Measurements from ENCODE around the gene MSI2. TPM values are rescaled to one million over a fixed set of nuclear protein-coding genes. Genes with fewer than 3 reads are reported as not detected.

MSI2 gene
- polyA plus RNA-seq, 12 donors: 24.1 to 40.3 (median 34.1) TPM; not detected in 1

DNA sequence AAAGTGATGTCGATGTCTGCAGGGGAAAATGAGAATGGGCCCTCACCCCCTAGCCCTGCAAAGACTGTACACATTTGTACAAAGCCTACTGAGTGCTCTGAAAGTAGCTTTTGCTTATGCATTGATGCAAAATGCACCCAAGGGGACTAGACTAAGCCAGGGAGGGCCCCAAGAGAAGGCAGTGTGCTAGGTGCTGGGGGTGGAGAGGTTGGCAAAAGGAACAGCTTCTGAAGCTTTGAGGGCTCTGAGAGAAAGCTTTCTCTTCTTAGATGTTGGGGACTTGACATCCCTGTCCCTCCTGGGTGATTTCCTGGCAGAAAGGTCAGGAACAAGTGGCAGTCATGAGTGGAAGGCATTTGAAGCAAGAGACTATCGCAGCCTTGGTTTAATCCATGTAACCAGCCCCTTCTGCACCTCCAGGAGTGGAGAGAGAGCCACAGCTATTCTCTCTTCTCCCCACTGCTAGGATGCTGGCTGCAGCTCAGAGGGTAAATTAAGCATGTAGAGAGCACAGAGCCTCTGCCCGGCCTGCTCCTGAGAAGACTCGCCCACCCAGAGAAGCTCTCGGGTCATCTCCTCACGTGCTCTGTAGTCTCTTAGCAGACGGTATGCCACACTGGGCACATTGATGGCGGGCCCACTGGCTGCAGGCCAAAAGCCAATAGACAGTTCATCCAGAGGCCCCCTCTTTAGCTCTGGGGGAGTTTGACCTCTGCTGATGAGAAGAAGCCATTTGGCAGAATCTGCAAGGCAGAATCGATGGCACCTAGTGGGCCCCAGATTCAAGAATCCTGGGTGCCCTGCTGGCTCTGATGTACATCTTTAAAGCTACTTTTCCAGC is 221.4 kb downstream of the MSI2 start:
- no peak for DNase-seq

DNA sequence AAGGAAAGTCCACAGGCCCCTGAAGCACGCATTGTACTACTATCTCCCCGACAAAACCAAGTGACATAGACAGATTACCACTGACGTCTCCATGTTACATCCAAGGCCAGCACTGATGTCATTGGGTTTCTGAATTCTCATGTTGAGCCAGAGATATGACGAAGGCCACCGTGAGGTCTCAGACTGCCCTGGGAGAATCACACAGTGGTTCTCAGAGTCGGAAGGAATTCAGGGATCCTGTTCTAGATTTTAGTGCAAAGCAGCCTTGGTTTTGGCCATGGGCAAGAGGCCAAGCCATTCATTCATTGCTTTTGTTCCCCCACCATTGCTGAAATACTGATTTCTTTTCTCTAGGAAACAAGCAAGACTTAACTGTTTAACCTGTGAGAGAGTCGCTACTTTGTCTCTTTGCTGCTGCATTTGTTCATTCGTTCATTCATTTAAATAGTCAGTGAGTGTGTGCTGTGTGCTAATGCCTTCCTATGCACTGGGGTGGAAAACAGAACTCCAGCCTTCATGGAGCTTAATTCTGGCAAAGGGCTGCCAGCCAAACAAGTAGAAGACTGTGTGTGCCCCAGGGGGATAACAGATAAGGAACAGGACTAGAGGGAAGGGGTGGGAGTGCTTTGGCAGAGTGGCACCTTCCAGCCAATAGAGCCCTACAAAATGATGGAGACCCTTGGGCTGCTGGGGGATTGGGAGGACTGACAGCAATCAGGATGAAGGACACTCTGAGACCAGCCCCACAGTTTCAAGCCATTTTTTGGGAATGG is 222.3 kb downstream of the MSI2 start:
- DNase-seq: no peak

DNA sequence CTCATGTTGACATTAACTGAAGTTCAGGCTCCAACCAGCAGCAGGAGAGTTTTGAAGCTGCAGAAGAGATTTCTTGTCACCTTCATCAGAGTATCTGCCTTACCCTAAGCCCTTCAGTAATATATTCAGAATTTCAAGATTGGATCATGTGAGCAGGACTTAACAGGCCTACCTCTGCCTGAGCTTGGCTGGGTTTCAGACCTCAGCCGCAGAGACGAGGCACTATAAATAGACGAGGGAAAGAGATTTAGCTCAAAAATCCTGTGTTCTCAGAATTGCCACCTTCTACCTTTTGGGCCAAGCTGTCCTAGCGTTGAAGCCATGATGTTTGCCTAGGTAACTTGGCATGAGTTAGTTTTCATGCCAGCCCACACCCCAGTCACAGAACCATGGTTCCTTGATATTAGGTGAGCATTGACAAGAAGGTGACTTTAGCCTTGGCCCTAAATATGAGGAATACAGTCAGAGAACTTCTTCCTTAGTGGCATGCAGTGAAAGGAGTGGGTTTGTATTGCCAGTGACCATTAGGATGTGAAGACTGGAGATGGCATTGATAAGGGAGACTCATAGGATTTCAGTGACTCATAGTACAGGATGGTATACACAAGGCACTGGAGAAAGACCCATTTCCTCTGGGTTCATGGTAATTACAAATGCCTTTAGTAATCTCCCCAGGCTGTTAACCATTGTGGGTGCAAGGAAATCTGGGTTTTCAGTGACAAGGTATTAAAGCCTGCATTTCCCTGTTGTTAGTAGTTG is 224.3 kb downstream of the MSI2 start:
- DNase-seq: no peak

DNA sequence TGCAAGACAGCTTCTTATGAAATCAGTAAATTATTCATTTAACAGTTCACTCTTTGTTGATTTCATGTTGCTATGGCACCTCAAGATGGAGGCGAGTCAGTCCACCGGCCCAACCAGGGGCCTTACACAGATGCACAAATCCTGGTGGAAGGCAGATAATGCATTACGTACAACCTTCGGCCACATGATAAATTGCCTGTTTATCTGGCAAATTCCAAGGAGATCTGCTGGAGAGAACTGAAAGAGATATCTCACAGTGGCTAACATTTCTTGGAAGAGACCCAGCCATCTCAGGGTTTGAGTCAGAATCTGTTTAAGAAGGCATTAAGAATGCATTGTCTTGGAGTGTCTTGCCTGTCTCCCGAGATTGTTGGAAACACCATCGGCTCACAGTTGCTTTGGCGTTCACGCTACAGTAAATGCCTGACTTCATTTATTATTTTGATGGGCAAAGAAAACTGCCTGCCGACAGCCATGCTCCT is 225.6 kb downstream of the MSI2 start:
- no peak for DNase-seq

DNA sequence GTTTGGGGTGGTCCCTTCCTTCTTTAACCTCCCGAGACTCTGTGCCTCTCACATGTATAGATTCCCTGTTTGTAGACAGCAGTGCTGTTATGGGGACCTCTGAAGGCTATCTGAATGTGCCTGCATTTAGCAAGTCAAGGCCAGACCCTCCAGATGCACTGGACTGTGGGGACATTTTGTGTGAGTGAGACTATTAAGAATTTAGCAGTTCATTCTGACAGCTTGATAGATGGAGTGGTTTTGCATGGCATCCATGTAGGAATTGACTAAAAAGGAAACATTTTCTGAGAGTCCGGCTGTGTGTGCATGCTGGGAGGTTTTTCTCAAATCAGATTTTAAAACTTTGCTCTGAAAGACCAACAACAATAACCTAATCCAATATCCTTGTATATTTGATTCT is 226.3 kb downstream of the MSI2 start:
- no peak for DNase-seq

DNA sequence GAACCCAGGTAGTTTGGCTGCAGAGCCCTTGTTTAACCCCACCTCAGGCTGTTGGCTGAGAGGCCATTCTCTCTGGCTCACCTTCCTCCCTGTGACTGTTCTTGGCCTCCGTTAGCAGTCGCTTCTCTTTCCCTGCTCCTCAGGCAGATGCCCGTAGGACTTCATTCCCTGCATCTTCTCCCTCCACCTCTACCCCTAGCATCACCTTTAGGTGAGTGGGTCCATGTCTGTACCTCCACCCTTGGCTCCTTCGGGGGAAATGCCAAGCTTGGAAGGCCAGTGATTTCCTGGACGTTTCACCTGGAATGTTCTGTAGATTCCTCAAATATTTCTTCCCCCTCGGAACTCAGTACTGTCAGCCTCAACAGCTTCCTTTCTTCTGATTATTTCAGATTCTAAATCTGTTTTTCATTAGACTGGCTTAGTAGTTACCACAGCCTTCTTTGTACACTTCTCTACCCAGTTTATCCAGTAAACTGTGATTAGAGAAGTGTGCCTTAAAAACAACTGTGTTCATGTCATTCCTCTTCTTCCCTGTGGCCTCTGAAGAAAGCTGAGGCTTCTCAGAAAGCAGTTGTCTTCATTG is 227.9 kb downstream of the MSI2 start:
- no peak for DNase-seq

DNA sequence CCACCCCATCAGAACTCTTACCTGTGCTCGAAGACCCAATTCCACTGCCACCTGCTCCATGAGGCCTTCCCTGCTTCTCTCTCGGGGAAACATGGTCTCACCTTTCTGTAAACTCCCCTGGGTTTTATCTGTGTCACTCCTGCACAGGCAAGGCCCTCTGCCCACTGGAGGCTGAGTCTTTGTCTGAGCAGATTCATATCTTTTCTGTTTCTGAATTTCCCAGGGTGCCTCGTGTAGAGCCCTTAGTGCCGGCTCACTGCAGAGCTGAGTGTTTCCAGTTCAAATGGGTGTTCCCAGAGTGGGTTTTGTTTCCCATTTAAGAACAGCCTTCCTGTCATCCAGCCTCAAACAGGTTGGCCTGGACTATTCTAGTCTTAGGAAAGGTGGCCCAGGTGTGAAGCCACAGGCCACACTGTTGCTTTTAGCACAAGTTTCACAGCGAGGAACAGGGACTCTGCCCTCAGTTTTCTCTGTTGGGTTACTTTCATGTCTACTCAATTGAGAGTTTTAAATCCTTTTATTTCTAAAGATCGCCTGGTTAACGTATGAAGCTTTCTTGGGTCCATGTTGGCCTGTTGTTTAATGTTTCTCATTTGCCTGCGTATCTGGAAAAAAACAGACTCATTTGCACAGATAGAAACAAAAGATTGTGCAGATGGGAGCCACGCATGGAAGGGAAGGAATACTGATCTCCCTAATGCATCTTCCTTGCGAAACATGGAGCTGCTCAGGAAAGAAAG is 228.7 kb downstream of the MSI2 start:
- no peak for DNase-seq

DNA sequence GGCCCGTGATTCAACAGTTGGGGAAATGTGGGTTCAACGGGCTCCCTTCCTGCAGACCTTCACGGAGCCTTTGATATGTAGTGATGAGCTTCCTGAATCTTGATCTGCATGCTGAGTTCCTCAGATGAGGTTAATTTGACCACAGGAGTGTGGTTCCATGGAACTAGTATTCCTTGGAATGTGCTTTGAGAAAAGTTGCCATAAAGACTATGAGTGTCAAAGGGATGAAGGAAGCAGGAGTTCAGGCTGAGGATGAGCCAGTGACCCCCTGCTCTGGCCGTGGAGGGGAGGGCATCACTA is 229.2 kb downstream of the MSI2 start:
- no peak for DNase-seq

DNA sequence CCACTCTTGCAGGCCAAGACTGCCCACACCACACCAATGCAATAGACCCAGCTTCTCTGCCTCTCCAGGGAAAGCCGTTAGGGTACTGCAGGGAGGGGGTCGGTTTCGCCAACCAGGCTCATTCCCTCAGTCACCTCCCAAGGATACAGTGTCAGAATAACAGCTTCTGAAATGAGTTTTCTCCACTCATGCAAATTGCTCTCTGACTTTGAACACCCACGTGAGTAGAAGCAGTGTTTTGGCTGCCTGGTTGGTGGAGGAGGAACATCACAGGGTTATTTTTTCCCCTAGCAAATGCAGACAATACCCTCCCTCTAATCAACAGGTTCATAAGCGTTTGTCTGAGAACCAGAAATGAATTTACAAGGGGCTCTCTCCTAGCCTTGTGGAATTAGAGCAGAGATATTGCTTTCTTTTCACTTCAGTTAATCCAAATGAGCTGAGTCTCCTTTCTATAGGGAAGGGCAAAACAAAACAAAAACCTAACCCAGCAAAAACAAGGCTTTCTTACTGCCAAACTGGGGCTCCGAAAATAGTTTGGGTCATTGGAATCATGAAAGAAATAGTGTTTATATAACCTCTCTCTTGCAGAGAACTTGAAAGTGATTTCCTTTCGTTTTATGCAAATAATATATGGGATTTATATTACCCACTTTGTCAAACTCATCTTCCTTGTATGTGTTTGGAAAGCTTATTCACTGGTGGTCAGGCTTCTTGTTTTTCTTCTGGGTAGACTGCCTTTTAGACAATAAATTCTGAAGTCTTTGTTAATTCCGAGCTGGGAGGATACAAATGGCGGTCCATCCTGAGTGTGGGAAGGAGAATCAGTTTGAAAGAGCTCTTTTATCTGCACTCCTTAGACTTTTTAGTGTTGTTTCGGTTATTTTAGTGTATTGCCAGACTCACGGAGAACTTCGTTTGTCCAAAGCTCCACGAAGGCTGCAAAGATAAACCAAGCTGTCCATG is 229.9 kb downstream of the MSI2 start:
- no peak for DNase-seq

DNA sequence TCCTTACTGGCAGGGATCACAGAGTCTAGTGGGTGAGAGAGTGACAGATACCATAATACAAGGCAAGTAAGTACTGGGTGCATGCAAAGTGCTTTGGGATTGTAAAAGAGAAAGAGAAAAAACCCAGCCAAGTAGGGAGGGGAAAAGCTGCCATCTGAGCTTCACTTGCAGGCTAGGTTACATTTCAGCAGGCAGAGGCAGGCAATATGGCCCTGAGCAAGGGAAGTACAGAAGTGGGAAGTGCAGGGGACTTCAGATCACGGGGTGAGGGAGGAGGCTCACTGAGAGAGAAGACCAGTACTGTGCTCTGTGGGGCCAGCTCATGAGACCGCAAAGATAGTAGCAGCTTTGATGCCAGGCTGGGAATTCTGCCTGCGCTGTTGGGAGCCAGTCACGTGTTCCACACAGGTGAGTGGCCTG is 230.6 kb downstream of the MSI2 start:
- no peak for DNase-seq

DNA sequence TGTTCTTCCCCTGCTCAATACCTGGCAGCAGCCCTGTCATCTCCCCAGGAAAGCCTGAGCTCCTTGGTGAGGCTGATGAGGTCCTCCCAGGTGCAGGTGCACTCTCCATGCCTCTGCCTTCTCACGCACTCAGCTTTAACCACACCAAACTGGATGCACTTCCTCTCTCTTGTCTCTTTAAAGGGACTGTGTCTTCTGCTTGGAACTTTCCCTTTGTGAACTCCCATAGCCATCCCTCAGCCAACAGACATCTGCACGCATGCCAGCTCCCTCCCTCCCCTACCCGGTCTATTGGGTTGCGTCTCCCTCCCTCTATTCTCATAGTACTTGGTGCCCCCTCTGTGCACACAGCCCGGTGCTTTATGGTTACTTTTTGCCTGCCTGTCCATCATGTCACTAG is 231.2 kb downstream of the MSI2 start:
- DNase-seq: no peak

DNA sequence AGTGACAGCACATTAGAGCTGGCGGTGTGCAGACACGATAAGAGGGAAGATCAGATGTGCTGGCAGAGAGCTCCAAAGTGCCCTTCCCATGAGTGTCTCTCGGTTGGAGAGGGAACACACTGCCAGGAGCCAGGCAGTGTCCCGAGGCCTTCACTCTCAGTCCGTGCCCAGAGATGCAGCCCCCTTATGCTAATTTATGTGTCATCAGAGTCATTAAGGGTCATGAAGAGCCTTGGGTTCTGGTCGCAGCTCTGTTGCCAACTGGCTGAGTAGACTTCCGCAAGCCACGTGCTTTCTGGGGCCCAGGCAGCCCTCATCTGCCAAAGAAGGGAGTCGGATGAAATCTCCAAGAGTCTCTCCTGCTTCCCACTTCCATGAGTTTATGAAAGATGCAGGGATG is 232.5 kb downstream of the MSI2 start:
- DNase-seq: no peak

DNA sequence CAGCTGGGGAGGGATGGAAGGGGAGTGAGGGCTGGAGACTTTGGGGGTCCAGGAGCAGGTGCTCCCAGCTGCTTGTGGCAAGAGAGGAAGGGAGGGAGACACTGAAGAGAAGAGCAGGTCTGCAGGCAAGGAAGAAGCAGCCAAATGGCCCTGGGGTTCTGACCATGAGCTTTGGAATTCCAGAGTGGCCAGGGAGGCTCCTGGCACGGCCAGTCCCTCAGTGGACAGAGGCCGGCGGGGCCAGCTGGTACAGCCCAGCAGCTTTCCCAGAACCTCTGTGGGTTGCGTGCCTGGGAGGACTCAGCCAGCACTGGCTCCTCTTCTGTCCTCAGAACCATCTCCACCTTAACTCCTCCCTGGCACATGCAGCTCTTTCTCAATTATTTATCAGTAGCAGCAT is 233.0 kb downstream of the MSI2 start:
- DNase-seq: no peak

DNA sequence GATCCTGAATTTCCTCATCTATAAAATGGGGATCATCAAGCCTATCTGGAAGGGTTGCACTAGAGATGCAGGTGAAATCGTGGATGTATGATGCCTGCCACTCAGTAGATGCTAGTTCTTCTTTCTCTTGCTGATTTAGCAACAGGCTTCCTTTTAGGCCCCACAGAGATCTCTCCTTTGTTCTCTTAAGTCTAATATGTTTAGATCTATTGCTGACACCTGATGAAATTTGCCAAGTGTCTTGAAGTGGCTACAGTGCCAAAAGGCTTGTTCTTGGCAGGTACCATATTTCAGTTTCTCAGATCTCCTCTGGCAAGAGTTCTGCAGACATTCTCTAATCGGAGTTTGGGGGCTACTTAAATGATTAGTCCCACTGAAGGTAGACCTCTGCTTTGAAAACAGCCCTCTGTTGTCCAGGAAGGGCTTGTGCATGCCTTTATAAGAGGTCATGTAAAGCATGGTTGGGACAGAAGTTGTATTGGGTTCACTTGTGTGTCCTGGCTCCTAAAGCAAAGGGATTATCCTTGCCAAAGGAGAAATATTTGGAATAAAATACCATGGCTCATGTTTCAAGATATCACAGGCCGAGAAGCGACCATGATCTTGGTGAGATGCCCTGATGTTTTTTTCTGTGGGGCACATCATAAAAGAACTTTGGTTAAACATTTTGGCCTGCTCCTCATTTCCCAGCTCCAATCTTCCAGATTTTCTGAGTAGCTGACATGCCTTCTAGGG is 234.0 kb downstream of the MSI2 start:
- DNase-seq: no peak

DNA sequence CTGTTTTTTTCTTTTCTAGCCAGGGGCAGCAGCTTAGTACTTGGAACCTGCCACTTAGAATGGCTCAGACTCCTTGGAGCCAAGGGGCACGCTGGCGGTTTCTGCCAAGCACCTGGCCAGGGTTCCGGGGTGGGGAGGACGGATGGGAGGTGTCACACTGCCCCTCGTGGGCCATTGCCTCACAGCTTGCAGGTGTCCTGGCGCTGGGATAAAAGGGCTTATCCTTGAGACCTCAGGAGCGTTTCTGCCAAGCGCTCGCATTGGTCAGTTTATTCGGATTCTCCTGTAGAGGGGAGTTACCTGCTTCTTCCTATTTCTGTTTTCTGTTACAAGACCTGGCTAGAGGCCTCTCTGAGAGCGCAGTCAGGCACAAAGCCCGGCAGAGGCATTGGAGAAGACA is 234.6 kb downstream of the MSI2 start:
- DNase-seq: no peak

DNA sequence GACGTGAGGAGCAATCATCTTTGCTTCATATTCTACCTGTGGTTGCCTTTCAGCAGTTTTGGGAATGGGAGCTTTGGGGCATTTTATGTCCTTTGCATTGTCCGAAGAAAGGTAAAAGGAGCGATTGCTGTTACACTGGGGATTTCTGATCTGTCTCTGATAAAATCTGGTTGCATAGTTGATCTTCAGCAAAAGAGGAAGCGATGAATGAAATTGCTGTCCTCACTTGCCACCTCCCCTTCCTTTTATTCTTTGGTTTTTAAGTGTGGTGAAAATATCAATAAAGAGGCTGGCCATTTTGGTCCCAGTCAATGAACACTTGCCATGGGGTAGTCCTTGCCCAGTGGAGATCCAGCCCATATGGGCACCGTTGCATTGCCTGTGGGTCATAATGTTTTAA is 236.8 kb downstream of the MSI2 start:
- no peak for DNase-seq

DNA sequence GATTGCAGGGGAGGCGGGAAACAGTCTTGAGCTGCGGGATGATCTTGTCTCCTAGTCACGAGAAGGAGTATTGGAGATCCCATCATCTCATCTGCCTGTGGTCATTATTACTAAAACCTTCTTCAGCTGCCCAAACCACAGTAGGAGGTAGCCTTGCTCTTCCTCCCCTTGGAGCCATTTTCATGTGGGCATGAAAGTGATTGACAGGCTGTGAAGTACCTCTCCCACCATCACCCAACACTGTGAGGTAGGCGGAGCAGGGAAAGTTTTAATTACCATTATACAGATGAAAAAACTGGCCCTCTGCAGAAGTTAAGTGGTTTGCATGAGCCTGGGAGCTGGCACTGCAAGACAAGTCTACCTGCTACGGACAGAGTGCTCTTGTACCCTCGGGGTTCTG is 237.3 kb downstream of the MSI2 start:
- DNase-seq: no peak

DNA sequence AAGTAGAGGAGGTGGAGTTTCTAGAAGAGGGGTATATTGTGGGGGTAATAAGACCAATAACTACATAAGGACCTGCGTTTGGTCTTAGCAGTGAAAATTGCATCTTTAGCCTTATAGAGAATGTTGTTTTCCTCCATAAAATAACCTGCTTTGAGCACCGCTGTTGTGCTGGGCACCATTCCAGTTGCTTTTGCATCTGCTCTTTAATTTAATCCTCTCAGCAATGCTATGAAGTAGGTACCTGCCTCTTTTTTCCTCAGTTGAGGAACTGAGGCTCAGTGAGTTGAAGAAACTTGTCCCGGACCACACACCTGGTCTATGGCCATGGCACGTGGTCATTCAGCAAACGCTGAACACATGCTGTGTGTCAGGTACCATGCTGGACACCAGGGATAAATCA is 238.1 kb downstream of the MSI2 start:
- no peak for DNase-seq

DNA sequence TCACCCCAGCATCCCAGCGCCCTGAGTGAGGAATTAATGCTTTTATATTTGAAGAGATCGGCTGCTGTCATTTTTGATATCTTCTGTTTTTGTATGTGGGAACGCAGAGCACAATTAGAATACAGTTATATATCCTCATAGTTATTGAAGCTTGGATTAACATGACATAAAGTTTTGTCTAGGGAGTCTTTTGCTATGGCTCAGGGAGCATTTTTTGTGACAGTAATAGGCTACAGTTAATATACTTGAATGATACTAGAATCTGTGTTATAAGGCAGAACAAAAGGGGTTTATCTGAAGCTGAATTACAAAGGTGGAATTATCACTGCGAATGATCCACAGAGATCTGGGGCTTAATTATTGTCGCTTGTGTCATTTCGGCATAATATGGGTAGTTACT is 239.4 kb downstream of the MSI2 start:
- DNase-seq: no peak

DNA sequence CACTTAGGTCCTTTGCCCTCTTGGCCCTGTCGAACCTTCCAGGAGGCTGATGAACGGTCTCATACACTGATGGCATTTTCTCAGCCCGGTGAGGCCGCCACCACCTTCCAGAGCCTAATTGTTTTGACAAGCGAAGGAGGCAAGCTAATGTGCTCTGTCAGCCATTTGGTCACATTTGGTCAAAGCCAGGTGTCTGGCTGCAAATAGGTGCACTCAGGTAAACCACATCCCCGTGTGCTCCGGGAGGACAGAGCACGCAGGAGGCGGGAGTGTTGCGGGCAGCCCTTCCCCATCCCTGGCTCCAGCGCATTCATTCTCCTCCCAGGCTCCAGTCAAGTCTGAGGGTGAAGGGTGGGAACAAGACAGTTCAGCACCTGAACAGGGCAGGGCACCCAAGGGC is 240.1 kb downstream of the MSI2 start:
- no peak for DNase-seq

Measured in muscle of arm (tissue), 12 donors.